Activated T-helper 17 cell treated with anti-CD3 and anti-CD28 coated beads, Interleukin-2, amount 50 U/mL, for 72 hours (primary cell): ENCODE results near the gene ADCY4. TPM values are rescaled to one million over a fixed set of nuclear protein-coding genes. Genes with fewer than 3 reads are reported as not detected.

Source experiments
- ATAC-seq: fragments of 150-1000 bp; cut with Tn5 transposase; replicated peaks from 2 replicates; pipeline ENCODE4 v1.10.0; 2021; ENCODE audit warnings: mild to moderate bottlenecking, moderate library complexity
- H3K27ac Mint-ChIP-seq: one replicate; pipeline ENCODE4 v1.8.0; 2022; ENCODE audit warnings: mixed read lengths
- H3K27me3 Mint-ChIP-seq: one replicate; pipeline ENCODE4 v1.8.0; 2022; ENCODE audit warnings: mixed read lengths
- H3K36me3 Mint-ChIP-seq: one replicate; pipeline ENCODE4 v1.8.0; 2022; ENCODE audit warnings: low read depth, mild to moderate bottlenecking, mixed read lengths
- H3K4me1 Mint-ChIP-seq: one replicate; pipeline ENCODE4 v1.8.0; 2022; ENCODE audit warnings: mixed read lengths
- H3K4me3 Mint-ChIP-seq: one replicate; pipeline ENCODE4 v1.8.0; 2022; ENCODE audit warnings: mild to moderate bottlenecking, mixed read lengths
- H3K9me3 Mint-ChIP-seq: one replicate; pipeline ENCODE4 v1.8.0; 2022; ENCODE audit warnings: mixed read lengths
- total RNA-seq, 2 donors: library from RNA; stranded (reverse); gene quantifications; one replicate each; pipeline ENCODE4 v1.2.3, GENCODE V29; 2022

Gene ADCY4
- total RNA-seq, 2 donors from 2014 or later = 2.3 to 10.5 TPM

DNA sequence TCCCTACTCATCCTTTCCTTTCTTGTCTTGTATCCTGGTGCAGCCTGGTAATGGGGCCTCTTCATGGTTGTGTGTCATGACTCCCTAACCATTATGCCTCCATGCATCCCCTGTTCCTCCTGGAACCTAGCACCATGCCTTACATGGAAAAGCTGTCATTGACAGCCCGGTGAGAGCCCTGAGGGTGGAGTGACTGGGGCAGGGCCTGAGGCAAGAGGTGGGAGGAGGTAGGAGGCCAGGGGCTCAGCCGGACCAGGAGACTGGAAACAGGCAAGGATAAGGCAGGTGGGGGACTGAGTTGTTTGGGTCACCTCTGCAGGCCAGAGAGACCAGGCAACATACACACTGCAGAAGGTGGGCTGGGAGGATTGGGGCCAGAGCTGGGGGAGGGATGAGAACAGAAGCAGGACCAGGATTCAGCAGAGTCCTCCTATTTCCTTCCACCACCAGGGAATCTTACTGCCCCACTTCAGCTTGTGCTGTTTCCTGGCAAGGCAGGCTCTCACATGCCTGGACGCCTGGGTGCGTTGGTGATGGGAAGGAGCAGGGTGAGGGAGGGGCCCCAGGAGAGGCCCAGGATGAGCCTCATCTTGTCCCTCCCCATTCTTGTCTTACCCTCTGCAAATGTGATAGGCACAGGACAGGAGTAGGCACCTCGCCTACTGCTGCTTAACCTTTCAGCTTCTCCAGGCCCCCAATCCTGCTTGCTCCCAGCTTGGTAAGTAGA lies 25.2 kb downstream of the ADCY4 start, which contains the start of gene LTB4R2:
Gene LTB4R2, plus strand, starts transcription at position 603 of the 727 bp plus-strand sequence. CDS start 525 bp downstream, outside the sequence.
- H3K9me3 Mint-ChIP-seq = no peaks in the 10 kb centered on the region
- peak within 1 kb of the TSS; percentile 51 for H3K27ac Mint-ChIP-seq
- peaks cover 52% of the 10 kb centered on the region for H3K4me1 Mint-ChIP-seq
- peaks cover 48% of the 10 kb centered on the region for H3K36me3 Mint-ChIP-seq
- peak within 1 kb of the TSS; percentile 87 for H3K4me3 Mint-ChIP-seq
- no peaks in the 10 kb centered on the region for H3K27me3 Mint-ChIP-seq
- no peak for ATAC-seq

DNA sequence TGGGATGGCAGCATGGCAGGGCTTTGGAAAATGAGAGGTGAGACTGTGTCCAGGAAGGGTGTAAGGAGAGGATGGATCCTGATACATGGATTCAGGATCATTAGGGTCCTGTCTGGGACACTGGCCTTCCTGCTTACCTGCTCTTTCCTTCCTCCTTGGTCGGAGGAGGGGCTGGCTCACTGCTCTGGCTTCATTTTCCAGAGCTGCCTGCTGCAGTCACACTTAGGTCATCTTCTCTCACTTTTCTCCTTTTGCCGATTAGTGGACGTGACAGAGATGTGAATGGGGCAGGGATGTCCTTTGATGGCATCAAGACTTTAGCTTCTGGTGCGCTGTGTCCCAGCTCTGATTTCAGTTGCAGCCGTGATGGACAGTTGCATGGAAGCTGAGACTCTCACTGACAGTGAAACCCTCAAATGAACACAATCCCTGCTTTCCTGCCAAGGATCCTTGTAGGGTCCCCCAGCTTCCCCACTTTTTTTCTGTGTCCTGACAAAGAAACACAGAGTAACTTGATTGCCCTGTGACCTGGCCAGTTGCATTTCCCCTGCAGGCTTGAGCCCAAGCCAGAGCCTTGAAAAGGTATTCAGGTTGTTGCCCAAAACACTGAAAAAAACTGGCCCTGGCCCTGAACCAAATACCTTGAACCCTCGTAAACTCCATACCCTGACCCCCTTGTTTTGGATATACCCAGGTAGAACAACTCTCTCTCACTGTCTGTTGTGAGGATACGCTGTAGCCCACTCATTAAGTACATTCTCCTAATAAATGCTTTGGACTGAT lies 26.3 kb downstream of the ADCY4 start:
- Mint-ChIP-seq H3K27me3 (no peaks in the 10 kb centered on the region), H3K27ac (peak overlapping the region; percentile 68), H3K4me3 (no peak overlapping the region), H3K4me1 (peaks cover 41% of the 10 kb centered on the region), H3K9me3 (no peaks in the 10 kb centered on the region), H3K36me3 (peaks cover 60% of the 10 kb centered on the region)
- no peak for ATAC-seq

DNA sequence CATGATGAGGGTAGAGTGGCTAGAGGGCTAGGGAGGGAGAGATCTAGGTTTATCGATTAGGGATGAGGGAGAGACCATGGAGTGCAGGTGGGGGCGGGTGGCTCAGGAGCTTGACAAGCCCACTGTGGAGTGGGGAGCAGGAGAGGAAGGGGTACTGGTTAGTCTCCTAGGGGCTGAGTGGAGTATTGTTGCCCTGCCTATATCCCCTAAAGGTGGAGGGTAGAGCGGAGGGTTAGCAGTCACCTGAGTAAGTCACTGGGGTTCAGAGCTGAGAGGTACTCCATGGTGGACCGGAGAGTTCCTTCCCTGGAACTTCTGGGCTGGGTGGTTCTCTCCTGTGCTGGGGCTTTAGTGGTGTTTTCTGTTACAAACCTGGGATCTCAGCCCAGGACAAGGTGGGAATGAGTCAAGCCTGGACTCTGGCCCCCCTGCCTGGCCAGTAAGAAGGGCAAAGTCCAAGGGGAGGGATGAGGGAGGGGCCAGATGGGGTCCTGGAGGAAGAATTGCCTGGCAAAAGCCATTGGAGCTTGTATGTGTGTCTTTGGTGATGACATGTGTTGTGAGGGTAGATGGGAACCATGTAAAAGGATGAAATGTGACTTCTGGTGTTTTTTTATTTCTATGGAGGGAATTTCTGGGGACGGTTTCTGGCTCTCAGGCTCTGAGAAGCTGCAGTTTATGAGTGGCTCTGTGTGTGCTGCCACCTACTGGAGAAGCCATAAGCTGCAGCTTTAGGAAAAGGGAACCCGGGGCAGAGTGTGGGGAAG lies 27.1 kb downstream of the ADCY4 start, which contains the start of gene CIDEB:
Gene CIDEB, minus strand, starts transcription at position 403 of the 767 bp plus-strand sequence. Its CDS starts 119 bp downstream, at position 284.
- Mint-ChIP-seq H3K27me3 (no peaks in the 10 kb centered on the region), H3K36me3 (peaks cover 68% of the 10 kb centered on the region)

DNA sequence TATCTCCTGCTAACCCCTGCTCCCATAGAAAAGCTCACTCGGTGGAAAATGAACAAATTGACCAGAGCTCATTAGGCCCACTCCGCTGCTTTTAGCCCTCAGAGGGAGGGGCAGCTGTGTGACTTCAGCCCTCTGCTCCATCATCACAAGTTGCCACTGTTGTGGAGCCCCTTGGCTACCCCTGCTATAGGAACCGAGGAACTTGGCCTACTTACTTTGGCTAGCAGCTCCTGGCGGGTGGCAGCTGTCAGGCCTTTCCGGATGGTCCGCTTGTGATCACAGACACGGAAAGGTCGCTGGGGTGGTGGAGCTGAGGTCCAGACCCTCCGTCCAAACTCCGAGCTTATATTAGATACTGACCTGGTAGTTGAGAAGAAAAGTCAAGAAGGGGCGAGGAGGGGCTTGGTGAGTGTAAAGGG lies 27.7 kb downstream of the ADCY4 start:
- H3K27ac Mint-ChIP-seq = peak overlapping the region; percentile 68
- no peak overlapping the region for H3K4me3 Mint-ChIP-seq
- peaks cover 74% of the 10 kb centered on the region for H3K36me3 Mint-ChIP-seq
- no peak for ATAC-seq
- no peaks in the 10 kb centered on the region for H3K9me3 Mint-ChIP-seq
- no peaks in the 10 kb centered on the region for H3K27me3 Mint-ChIP-seq
- H3K4me1 Mint-ChIP-seq = peaks cover 29% of the 10 kb centered on the region

More for the DNA sequence above, 27.1 kb downstream of the ADCY4 start, which contains the start of gene CIDEB:
- Mint-ChIP-seq H3K27ac (peak within 1 kb of the TSS; percentile 68), H3K9me3 (no peaks in the 10 kb centered on the region), H3K4me1 (peaks cover 35% of the 10 kb centered on the region), H3K4me3 (no peak within 1 kb of the TSS)
- ATAC-seq = peak; percentile 27

DNA sequence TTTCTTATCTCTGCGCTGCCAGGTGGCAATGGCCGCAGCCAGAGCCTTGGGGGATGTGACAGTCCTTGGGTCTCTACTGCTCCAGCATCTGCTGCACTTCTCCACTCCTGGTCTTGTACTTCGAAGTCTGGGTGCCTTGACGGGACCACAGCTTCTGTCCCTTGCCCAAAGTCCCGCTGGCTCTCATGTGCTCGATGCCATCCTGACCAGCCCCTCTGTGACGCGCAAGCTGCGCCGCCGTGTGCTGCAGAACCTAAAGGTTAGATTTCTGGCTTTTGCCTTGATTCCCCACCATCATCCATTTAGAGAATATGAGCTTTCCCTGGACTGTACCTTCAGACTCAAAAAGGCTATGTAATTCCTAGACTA lies 30.9 kb downstream of the ADCY4 start:
- peaks cover 21% of the 10 kb centered on the region for H3K4me1 Mint-ChIP-seq
- no peak overlapping the region for H3K4me3 Mint-ChIP-seq
- no peak for ATAC-seq
- H3K27ac Mint-ChIP-seq = no peak overlapping the region
- H3K9me3 Mint-ChIP-seq = no peaks in the 10 kb centered on the region
- no peaks in the 10 kb centered on the region for H3K27me3 Mint-ChIP-seq
- peaks cover 89% of the 10 kb centered on the region for H3K36me3 Mint-ChIP-seq

DNA sequence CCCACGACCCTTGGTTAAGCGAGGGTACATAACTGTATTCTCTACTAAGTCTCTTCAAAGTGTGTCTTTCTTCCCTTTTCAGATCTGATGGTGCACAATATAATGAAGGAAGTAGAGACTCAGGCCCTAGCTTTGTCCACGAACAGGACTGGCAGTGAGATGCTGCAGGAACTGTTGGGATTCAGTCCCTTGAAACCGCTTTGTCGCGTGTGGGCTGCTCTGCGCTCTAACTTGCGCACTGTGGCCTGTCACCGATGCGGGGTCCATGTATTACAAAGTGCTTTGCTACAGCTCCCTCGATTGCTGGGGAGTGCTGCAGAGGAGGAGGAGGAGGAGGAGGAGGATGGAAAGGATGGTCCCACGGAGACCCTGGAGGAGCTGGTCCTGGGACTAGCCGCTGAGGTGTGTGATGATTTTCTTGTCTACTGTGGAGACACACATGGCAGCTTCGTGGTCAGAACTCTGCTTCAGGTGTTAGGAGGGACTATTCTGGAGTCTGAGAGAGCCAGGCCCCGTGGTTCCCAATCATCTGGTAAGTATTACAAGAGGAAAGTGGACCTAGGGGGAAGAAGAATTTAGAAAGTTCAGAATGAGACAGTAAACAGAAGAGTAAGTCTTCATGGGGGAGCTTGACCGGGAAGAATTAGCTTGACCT lies 34.4 kb downstream of the ADCY4 start:
- ATAC-seq = no peak
- H3K27ac Mint-ChIP-seq = no peak overlapping the region
- H3K4me1 Mint-ChIP-seq = peaks cover 24% of the 10 kb centered on the region
- H3K36me3 Mint-ChIP-seq = peaks cover 69% of the 10 kb centered on the region
- H3K9me3 Mint-ChIP-seq = no peaks in the 10 kb centered on the region
- H3K27me3 Mint-ChIP-seq = no peaks in the 10 kb centered on the region
- peak overlapping the region; percentile 95 for H3K4me3 Mint-ChIP-seq

DNA sequence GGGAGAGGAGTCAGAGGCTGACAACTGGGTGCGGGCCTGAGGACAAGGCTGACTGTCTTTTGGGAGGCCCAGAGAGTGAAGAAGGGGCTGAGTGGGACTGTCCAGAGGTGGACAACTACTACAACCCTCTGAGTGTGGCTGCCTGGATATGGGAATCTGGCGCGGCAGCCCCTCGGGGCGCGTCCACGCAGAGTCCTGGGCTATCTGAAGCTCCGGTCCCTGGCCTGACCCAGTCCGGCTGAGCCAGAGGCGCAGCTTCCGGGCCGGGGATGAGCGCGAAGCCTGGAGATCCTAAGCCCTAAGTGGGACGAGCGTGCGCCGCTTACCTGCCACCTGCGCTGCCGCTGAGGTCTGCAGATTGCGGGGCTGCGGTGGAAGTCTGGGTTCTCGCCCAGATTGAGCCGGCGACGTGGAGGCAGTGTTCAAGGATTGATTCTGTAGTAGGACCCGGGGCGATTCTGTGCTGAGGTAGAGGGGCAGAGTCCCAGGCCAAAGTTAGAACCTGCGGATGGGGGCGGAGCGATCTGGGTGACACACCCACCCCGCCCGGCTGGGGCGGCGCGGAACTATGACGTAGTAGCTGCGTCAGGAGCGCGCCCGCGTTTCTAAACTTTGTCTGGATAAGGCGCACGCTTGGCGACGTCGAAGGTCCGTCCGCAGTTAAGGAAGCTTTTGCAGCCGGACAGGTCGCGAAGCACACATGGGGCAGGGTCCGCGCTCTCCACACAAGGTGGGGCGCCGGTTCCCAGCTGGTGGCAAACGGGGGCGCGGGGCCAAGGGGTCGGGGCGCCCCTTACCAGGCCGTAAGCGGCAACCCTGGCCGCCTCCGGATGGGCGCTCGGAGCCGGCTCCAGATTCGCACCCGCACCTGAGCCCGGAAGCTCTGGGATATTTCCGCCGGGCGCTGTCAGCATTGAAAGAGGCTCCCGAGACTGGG lies 35.3 kb downstream of the ADCY4 start, which contains the start of the genes DHRS1 and NOP9:
Gene DHRS1, minus strand, starts transcription at position 526 of the 937 bp plus-strand sequence. CDS start 674 bp downstream, outside the sequence.
Gene NOP9, plus strand, starts transcription at position 596 of the 937 bp plus-strand sequence. Its CDS starts 105 bp downstream, at position 701.
- ATAC-seq = peak; percentile 84
- Mint-ChIP-seq H3K36me3 (peaks cover 69% of the 10 kb centered on the region), H3K4me3 (peak within 1 kb of the TSS; percentile 95), H3K9me3 (no peaks in the 10 kb centered on the region), H3K27me3 (no peaks in the 10 kb centered on the region), H3K4me1 (peaks cover 24% of the 10 kb centered on the region), H3K27ac (peak within 1 kb of the TSS; percentile 96)

DNA sequence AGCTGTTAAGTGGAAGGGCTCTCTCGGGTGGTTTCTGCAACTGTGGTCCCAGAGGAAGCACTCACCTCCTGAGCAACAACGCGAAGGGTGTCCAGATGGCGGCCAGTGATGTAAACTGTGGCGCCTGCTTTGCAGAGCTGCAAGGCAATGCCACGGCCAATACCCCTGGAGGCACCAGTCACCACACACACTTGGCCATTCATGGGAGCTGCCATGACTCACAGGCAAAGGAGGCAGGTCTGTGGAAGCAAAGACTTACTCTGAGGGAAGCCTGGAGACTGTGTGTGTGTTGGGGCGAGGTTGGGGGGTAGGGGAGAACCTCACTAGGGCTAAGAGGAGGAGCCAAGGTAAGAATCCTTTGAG lies 36.0 kb downstream of the ADCY4 start:
- ATAC-seq = peak; percentile 7
- H3K27ac Mint-ChIP-seq = peak overlapping the region; percentile 96
- H3K4me1 Mint-ChIP-seq = peaks cover 24% of the 10 kb centered on the region
- no peaks in the 10 kb centered on the region for H3K9me3 Mint-ChIP-seq
- peak overlapping the region; percentile 95 for H3K4me3 Mint-ChIP-seq
- peaks cover 69% of the 10 kb centered on the region for H3K36me3 Mint-ChIP-seq
- no peaks in the 10 kb centered on the region for H3K27me3 Mint-ChIP-seq

DNA sequence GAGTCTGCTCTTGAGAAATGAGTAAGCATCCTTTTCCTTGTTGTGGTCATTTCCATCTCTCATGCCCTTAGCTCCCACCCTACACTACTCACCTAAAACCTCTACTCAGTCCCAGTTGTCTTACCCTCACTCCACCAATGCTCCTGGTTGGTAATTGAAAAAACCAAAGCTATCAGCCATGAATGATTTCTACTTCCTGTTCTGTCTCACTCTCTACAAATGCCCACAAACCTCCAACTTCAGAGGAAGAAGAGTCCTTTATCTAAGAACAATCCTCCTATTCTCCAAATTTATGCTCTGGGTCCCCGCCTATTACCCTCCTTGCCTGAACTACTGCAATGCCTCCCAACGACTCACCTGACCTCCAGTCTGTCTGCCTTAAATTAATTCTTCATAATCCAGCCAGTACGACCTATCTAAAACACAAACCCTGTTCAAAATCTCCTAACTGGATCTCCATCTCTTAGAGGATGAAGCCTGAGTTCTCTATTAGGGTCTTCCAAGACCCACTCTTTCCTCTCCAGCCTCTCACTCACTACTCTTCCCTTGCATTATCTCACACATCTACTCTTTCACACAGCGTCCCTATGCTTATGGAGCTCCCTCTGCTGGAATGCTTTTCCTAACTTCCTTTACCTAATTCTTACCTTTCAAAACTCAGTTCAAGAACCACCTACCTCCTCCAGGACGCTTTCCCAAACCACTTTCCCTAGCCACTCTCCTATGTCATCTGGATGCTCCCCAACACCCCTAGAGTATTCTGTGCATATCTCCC lies 37.5 kb downstream of the ADCY4 start:
- ATAC-seq = peak; percentile 40
- no peaks in the 10 kb centered on the region for H3K9me3 Mint-ChIP-seq
- peak overlapping the region; percentile 25 for H3K4me3 Mint-ChIP-seq

DNA sequence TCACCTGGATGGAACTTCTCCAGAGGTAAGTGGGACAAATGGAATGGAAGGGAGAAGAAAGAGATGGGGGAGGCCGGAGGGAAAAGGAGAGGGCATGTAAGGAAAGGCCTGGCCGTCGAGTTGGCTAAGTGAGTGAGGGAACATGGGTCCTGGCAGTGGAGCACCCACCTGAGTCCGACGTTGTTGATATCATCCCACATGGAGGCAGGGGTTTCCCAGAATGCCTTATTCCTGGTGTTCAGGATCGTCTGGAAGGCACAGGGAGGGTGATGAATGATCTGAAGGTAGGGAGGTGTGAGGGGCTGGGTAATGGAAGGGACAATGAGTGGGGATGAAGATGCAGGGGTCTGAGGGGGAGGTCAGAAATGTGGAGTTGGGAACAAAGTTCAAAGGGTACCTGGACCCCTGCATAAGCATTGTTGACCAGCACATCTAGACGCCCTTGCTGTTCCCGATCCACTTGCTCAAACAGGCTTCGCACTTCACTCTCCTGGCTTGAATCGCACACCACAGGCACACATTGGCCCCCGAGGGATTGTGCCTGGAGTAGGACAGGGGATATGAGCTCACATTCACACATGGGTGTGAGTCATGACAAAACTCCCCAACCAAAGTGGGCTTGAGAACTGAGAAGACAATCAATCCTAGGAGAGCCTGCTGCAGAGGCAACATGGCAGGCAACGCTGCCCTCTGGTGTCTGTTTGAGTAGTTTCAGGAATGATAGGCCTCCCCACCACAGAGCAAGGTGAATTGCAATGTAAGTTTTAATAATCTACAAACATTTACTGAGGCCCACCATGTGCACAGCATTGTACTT lies 38.3 kb downstream of the ADCY4 start:
- Mint-ChIP-seq H3K9me3 (no peaks in the 10 kb centered on the region), H3K4me1 (peaks cover 24% of the 10 kb centered on the region), H3K27ac (peak overlapping the region; percentile 58), H3K27me3 (no peaks in the 10 kb centered on the region), H3K36me3 (peaks cover 63% of the 10 kb centered on the region), H3K4me3 (peak overlapping the region; percentile 25)
- ATAC-seq = peak; percentile 82

More for the DNA sequence above, 37.5 kb downstream of the ADCY4 start:
- H3K36me3 Mint-ChIP-seq = peaks cover 63% of the 10 kb centered on the region
- H3K4me1 Mint-ChIP-seq = peaks cover 24% of the 10 kb centered on the region
- no peaks in the 10 kb centered on the region for H3K27me3 Mint-ChIP-seq
- peak overlapping the region; percentile 58 for H3K27ac Mint-ChIP-seq

DNA sequence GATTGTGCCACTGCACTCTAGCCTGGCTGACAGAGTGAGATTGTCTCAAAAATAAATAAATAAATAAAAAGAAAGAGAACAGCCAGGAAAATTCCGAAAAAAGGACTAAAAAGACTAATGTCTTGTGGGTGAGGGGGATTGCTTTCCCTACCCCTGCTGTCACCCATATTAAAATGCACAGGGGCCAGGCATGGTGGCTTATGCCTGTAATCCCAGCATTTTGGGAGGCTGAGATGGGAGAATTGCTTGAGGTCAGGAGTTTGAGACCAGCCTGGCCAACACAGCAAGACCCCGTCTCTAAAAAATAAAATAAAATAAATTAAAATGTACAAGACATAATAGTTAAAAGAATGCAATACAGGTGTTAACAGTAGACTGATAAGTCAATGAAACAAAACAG lies 41.3 kb downstream of the ADCY4 start:
- Mint-ChIP-seq H3K9me3 (no peaks in the 10 kb centered on the region), H3K36me3 (peaks cover 72% of the 10 kb centered on the region), H3K27ac (no peak overlapping the region), H3K27me3 (no peaks in the 10 kb centered on the region), H3K4me1 (peaks cover 29% of the 10 kb centered on the region), H3K4me3 (no peak overlapping the region)
- ATAC-seq = no peak
